Stomach (tissue), 9 donors: ENCODE measurements around the gene COX17. TPM values are rescaled to one million over a fixed set of nuclear protein-coding genes. Genes with fewer than 3 reads are reported as not detected.
A peak's percentile ranks its signal among the peaks of the same experiment; 100 is the strongest.

Source experiments
- DNase-seq, 2 donors: peaks; one replicate each; pipeline versions ENCODE4 v3.0.0 to v3.0.0-alpha.2; 2013 to 2019
- H3K27ac ChIP-seq, 5 donors: fragments of 200-600 bp in 4 of 5; sonication (generic) in 4 of 5; one replicate each; pipeline ENCODE4 v1.5.1; 2013 to 2019; ENCODE audit warnings: mild to moderate bottlenecking in 1 of 5, moderate library complexity in 1 of 5
- H3K27me3 ChIP-seq, 3 donors: fragments of 200-600 bp; sonication (generic); one replicate each; pipeline ENCODE4 v1.5.1; 2017 to 2019; ENCODE audit warnings: mixed run types in 1 of 3
- H3K36me3 ChIP-seq, 4 donors: fragments of 200-600 bp; sonication (generic); 1 replicate in 3 of 4; 2 replicates in 1 of 4; pipeline ENCODE4 v1.5.1; 2016 to 2019
- H3K4me1 ChIP-seq, 4 donors: fragments of 200-600 bp; sonication (generic); one replicate each; pipeline ENCODE4 v1.5.1; 2016 to 2019
- H3K4me3 ChIP-seq, 4 donors: fragments of 200-600 bp; sonication (generic) in 3 of 4; one replicate each; pipeline ENCODE4 v1.5.1; 2016 to 2019; ENCODE audit warnings: mild to moderate bottlenecking in 1 of 4
- H3K9me3 ChIP-seq, 4 donors: fragments of 200-600 bp; sonication (generic); one replicate each; pipeline ENCODE4 v1.5.1; 2016 to 2019
- EP300 ChIP-seq: sonication (generic); formaldehyde crosslinking; IDR thresholded peaks from one replicate; pipeline ENCODE4 v1.6.1; 2017; ENCODE audit warnings: antibody characterized with exemption
- POLR2A ChIP-seq, 4 donors: fragments of 450-650 bp; IDR thresholded peaks; one replicate each; pipeline ENCODE4 v1.6.1; 2016; ENCODE audit warnings: antibody characterized with exemption in 4 of 4, control low read depth in 2 of 4, mild to moderate bottlenecking in 1 of 4, moderate library complexity in 1 of 4
- POLR2AphosphoS5 ChIP-seq, 3 donors: sonication (generic); formaldehyde crosslinking; IDR thresholded peaks; one replicate each; pipeline ENCODE4 v1.6.1; 2016; ENCODE audit warnings: antibody characterized with exemption in 3 of 3
- WGBS, 5 donors: extraction: QIAGEN DNeasy Blood & Tissue Kit in 3 of 5; methylation state at CpG; one replicate each; pipeline versions ENCODE4 v1.1.5 to v1.1.7; 2013 to 2018; 5-methylcytosine and 5-hydroxymethylcytosine counted together
- intact Hi-C: fragments of 100-400 bp; cut with DNase I; formaldehyde crosslinking; loops from one replicate; pipeline ENCODE4 v1.15.1; 2023; ENCODE audit warnings: low total_unique reads
- polyA plus RNA-seq, 3 donors: library from polyadenylated mRNA; stranded (reverse); fragments of 200-250 nt; gene quantifications; one replicate each; pipeline ENCODE4 v1.2.3, GENCODE V29; 2013
- total RNA-seq, 5 donors: library from RNA; depleted of rRNA; stranded (reverse); fragments of >200 nt; gene quantifications; one replicate each; pipeline versions ENCODE4 v1.1.0 to v1.2.3, GENCODE V29; 2014 to 2016
- TF ChIP-seq, protein P1 (sequence below), 7 experiments: fragments of 450-650 bp in 4 of 7; fragments of 200-600 bp in 3 of 7; sonication (generic) in 3 of 7; IDR thresholded peaks; one replicate each; pipeline ENCODE4 v1.5.1; 2016 to 2019; ENCODE audit warnings: antibody characterized with exemption in 7 of 7, control low read depth in 2 of 7, mild to moderate bottlenecking in 1 of 7
- donor health status: healthy with polysubstance abuse.
- donor health status: Bipolar disorder and iron deficiency.
- donor health status: healthy.

Gene COX17
- total and polyA plus RNA-seq, 8 donors: 28.6 to 184 (median 57.5) TPM

DNA sequence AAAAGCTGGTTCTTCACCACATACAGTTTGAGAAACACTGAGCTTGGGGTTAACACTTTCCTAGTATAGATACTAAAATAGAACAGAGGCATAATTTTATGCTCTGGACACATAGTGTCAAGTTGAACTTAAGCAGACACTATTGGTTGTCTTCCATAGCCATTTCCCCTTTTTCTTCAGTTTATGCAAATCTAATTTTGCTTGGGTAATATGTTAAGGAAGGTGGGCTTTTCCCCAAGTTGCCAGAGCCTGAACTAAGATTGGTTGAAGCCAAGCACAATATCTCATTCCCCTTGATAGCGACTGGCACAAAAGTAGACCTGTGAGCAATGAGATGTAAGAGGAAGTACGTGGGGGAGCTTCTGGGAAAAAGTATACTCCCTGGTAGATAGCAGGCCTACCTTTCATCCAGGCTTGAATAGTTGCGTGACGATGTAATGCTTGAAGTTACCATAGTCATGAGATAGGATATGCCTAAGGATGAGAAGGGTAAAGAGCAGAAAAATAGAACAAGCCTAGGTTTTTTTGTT lies 12.3 kb downstream of the COX17 start:
- DNase-seq: peak in 1 of 2 donors; percentile 44
- Histone ChIP-seq H3K36me3 (peaks cover 0 to 35% (median 23%) of the 10 kb centered on the region in 4 donors), H3K4me1 (peaks cover 0 to 42% (median 18%) of the 10 kb centered on the region in 4 donors), H3K27me3 (no peaks in the 10 kb centered on the region), H3K4me3 (no peak overlapping the region), H3K9me3 (no peaks in the 10 kb centered on the region), H3K27ac (peak overlapping the region in 2 of 5 donors; percentile 33 to 59)
- 60 to 75% (median 70%) methylated on average over 4 of the region's 4 CpGs for WGBS, 5 donors
- TF ChIP-seq EP300: no peak
- TF ChIP-seq, protein P1, sequence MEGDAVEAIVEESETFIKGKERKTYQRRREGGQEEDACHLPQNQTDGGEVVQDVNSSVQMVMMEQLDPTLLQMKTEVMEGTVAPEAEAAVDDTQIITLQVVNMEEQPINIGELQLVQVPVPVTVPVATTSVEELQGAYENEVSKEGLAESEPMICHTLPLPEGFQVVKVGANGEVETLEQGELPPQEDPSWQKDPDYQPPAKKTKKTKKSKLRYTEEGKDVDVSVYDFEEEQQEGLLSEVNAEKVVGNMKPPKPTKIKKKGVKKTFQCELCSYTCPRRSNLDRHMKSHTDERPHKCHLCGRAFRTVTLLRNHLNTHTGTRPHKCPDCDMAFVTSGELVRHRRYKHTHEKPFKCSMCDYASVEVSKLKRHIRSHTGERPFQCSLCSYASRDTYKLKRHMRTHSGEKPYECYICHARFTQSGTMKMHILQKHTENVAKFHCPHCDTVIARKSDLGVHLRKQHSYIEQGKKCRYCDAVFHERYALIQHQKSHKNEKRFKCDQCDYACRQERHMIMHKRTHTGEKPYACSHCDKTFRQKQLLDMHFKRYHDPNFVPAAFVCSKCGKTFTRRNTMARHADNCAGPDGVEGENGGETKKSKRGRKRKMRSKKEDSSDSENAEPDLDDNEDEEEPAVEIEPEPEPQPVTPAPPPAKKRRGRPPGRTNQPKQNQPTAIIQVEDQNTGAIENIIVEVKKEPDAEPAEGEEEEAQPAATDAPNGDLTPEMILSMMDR (IDR thresholded peaks at IDR 0.05): no peak
- no peak for TF ChIP-seq POLR2A (IDR thresholded peaks at IDR 0.05)
- TF ChIP-seq POLR2AphosphoS5 (IDR thresholded peaks at IDR 0.05): no peak
- intact Hi-C loops: no loop called here

GRCh38 chr3:119664370-119664769 lies 12.8 kb downstream of the COX17 start:
- Histone ChIP-seq H3K4me3 (no peak overlapping the region), H3K4me1 (peaks cover 0 to 40% (median 18%) of the 10 kb centered on the region in 4 donors), H3K36me3 (peaks cover 0 to 30% (median 17%) of the 10 kb centered on the region in 4 donors), H3K27ac (peak overlapping the region in 2 of 5 donors; percentile 33 to 59), H3K9me3 (no peaks in the 10 kb centered on the region), H3K27me3 (no peaks in the 10 kb centered on the region)
- no peak for TF ChIP-seq EP300
- TF ChIP-seq POLR2AphosphoS5 (IDR thresholded peaks at IDR 0.05): peak in 1 of 3 donors; percentile 27
- DNase-seq: no peak
- intact Hi-C loops: no loop called here
- WGBS, 5 donors: 73 to 81% (median 76%) methylated on average over 4 of the region's 4 CpGs

GRCh38 chr3:119663885-119664284 lies 13.3 kb downstream of the COX17 start:
- no peak for DNase-seq
- no peaks in the 10 kb centered on the region for H3K27me3 ChIP-seq
- peak overlapping the region in 2 of 5 donors; percentile 33 to 59 for H3K27ac ChIP-seq
- WGBS, 5 donors: 77 to 96% (median 89%) methylated on average over 2 of the region's 2 CpGs
- H3K4me1 ChIP-seq: peaks cover 0 to 40% (median 18%) of the 10 kb centered on the region in 4 donors
- no peak overlapping the region for H3K4me3 ChIP-seq
- intact Hi-C loops: no loop called here
- TF ChIP-seq POLR2A (IDR thresholded peaks at IDR 0.05): no peak
- no peak for TF ChIP-seq EP300
- TF ChIP-seq, protein P1 (IDR thresholded peaks at IDR 0.05): no peak
- TF ChIP-seq POLR2AphosphoS5 (IDR thresholded peaks at IDR 0.05): no peak
- no peaks in the 10 kb centered on the region for H3K9me3 ChIP-seq
- H3K36me3 ChIP-seq: peaks cover 0 to 25% (median 13%) of the 10 kb centered on the region in 4 donors

GRCh38 chr3:119662604-119663373 lies 14.4 kb downstream of the COX17 start:
- peak overlapping the region in 3 of 5 donors; percentile 5 to 33 (median 26) for H3K27ac ChIP-seq
- WGBS, 5 donors: 62 to 78% (median 70%) methylated on average over 1 of the region's 1 CpG
- H3K4me3 ChIP-seq: no peak overlapping the region
- H3K36me3 ChIP-seq: peaks cover 0 to 14% (median 2%) of the 10 kb centered on the region in 4 donors
- intact Hi-C loops: no loop called here
- no peak for TF ChIP-seq EP300
- TF ChIP-seq, protein P1 (IDR thresholded peaks at IDR 0.05): no peak
- H3K4me1 ChIP-seq: peaks cover 0 to 40% (median 18%) of the 10 kb centered on the region in 4 donors
- no peaks in the 10 kb centered on the region for H3K27me3 ChIP-seq
- DNase-seq: peak in 1 of 2 donors; percentile 61
- no peaks in the 10 kb centered on the region for H3K9me3 ChIP-seq
